Hematopoietic multipotent progenitor cell treated with erythropoietin and hydrocortisone succinate and interleukin-3 and kit ligand, for 17 days (in vitro differentiated cells): ENCODE results near the gene PLAC8.
"Not testable (repeated sequence)": the region's sequence is repeated elsewhere in the genome, so short reads cannot be mapped to it uniquely, and the experiment has no call there.

Source experiments
- DNase-seq: peaks from one replicate; pipeline ENCODE4 v3.0.0-alpha.2; 2015; ENCODE audit warnings: low spot score

The PLAC8 gene

DNA sequence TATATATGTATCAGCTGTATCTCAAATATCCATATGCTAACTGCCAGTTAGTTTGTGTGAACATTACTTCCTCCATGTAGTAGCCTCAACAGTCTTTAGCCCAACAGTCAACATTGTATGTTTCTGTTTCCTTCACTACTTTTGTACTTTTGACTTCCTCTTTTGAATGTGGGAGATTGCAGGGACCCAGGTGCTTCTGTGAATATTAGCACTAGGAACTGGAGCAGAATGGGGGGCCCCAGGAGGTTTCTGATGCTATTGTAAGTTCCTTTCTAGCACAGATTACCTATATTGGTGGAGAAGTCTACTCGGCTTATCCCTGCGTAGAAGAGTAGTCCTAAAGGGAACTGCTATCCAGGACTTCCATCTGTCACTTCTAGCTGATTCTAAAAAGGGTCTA, 2.3 kb downstream of the PLAC8 start:
- DNase-seq: no peak

DNA sequence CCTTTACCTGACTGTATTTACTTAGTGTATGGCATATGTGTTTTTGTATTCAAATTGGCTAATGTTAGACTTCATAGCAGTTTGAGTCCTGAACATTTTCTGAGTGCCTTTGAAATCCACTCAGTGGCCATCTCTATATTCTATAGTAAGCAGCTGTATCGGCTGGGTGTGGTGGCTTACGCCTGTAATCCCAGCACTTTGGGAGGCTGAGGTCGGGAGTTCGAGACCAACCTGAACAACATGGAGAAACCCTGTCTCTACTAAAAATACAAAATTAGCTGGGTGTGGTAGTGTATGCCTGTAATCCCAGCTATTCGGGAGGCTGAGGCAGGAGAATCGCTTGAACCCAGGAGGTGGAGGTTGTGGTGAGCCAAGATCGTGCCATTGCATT, 2.8 kb downstream of the PLAC8 start:
- DNase-seq: not testable (repeated sequence)

DNA sequence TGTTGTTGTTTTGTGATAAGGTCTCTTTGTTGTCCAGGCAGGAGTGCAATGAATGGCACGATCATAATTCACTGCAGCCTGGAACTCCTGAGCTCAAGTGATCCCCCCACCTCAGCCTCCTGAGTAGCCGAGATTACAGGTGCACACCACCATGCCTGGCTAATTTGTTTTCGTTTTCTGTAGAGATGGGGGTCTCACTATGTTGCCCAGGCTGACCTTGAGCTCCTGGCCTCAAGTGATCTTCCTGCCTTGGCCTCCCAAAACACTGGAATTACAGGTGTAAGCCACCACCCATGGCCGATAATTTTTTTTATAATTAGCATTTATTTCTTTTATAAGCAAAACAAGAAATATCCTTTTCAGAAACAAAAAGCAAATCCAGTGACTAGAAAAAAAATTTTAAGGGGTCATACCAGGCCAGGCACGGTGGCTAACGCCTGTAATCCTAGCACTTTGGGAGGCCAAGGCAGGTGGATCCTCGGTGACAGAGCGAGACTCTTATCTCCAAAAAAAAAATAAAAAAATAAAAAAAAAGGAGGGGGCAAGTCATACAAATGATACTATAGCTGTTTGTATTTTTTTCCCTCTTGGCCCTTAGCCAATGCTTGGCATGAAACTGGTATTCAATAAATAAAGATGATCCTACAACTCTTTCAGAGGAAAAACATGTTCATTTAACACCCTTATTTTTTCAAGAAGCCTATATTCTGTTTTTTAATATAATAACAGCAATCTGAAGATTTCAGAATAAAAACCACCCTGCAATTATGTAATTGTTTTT, 3.4 kb downstream of the PLAC8 start:
- peak; percentile 19 for DNase-seq

DNA sequence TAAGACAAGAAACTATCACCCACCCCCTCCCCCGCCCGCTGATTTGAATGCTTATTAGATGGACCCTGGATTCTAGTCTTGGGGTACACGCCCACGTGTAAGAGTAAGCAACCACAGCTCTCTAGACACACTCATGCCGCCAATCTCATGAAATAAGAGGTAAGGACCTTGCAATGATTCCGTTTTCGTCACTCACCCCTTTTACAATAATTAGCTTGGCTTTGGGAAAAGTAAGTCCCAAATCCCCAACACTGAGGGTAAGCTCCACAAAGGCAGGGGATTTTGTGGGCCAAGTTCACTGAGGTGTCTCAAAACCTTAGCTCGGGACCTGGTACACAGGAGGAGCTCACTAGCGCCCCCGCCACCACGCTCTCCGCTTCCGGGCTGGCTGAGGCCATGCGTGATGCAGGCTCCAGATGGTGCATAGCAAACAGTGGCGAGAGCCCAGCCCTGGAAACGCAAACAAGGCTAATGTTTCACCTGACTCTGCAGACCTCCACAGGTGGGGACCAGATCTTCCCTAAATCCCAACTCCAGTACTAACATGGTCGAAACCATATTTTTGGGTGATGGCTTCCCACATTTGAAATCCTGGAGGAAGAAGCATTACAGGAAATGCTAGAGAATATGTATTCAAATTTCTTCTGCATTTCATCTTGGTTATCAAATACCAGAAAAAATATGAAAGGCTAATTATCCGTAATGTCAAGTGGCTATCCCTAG, 4.1 kb downstream of the PLAC8 start:
- peak; percentile 73 for DNase-seq

DNA sequence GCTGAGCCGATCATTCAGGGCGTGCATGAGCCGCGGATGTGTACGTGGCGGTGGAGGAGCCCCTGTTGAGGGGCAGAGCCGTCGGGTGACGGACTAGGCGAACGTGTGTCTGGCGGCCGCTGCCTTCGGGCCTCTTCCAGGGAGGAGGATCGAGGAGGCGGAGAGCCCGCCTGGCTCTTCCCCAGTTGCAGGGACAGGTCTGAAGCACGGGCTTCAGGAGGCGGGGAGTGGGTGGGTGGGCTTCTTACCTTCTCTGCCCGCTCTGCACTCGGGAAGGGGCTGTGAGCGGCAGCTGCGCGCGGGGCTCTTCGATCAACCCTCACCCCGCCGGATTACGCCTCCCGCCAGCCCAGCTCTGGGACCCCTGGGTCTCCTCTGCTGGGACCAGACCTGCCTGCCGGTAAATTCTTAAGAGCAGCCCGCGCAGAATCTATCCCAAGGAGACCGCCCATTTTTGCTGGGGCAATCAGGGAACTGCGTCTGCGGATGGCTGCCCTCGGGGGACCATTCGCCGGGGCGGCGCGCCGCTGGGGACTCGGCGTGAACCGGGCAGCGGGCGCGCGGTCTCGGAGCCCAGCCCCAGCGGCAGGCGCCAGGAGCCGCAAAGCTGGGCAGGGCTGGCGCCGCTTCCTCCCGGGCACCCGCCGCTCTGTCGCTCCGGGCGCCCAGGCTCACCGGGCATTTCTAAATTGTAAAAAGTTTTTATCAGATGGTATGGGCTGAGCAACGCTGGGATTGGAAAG, 4.9 kb downstream of the PLAC8 start:
- DNase-seq: no peak

DNA sequence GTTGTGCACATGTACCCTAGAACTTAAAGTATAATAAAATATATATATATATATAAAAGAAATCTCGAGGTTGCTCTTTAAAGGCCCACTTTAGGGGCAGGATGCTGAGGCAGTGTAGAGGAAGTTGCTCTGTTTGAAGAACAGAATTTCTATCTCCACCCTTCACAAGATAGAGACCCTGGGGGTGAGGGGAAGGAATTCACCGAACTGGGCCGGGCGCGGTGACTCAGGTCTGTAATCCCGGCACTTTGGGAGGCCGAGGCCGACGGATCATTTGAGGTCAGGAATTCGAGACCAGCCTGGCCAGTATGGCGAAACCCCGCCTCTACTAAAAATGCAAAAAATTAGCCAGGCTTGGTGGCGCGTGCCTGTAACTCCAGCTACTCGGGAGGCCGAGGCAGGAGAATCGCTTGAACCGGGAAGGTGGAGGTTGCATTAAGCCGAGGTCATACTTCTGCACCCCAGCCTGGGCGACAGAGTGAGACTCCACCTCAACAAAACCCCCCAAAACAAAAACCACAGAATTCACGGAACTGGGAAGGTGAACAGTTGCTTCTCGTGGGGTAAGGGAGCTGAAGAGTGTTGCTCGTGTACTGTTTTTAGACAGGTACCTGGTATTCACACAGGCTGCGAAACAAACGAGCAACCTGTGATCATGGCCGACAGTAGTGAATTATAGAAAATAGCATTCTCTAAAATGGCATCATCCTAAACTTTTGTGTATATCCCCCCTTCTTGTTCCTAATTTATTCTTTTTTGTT, 6.2 kb downstream of the PLAC8 start:
- no peak for DNase-seq

DNA sequence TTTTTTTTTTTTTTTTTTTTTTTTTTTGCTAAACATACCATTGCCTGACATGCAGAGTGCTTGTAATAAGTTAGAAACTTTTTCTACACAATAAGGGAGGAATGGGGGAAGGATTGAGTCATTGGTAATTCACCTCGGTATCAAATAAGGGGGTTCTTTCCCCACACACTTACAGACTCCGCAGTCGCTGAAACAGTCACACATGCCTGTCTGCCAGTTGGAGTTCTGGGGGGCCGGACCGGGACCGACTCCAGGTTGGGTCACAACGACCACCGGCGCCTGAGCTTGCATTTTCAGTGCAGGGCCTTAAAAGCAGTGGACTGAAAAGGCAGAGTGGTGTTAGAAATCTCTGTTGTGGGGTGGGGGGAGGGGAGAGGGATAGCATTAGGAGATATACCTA, 6.9 kb downstream of the PLAC8 start:
- DNase-seq: no peak

DNA sequence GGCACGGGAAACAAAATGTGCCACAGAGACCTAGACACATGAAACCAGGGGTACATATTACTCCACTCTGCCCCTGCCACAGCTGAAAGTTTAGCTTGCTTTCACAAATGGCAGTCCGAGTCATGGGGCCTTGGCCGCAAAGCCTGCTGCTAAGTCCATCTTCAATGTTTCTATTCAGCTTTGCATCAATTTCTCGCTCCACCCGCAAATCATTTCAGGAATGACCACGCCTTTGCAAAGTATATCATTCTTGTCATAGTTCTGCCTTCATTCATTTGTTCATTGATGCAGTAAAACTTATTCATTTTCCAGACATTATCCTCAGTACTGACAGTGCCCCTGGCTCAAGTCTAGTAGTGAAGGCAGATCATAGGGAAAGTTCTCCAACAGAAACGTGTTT, 9.5 kb downstream of the PLAC8 start:
- no peak for DNase-seq

DNA sequence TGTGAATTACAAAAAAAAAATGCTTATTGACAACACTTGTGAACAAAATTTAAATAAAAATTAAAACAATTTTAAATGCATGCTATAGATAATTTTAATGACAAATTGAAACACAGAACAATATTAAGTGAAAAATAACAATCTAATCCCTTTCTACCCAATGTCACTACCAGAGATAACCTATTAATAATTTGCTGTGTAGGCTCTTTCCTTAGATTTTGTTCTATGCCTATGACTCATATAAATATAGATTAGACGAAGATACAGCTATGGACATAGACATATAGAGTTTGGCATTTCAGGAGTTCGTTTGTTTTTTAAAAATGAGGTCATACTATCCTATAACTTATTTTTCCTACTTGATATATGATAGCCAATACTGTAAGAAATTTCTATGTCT, 18.1 kb downstream of the PLAC8 start:
- no peak for DNase-seq

DNA sequence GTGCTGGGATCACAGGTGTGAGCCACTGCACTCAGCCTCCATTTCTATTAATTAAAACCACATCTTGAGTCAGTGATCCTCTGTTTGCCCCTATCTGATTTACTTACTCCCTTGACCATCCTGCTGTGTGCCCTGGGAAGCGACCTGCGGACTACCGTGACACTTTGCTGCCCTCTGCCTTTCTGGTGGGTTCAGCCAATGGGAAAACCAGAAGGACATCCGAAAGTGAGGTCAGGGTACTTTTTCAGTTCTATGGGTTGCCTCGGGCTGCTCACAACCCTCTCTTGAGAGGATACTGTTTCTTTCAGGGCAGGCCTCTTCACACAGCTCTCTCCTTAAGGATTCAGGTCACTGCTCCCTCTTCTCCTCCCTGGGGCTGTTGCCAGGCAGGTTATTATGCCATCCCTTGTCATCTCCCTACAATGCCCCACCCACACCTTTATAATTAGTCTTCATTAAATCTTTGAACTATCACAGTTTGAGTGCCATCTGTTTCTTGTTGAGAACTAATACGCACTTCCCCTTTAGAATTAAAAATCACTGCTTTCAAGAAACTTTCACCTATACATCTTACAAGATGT, 21.4 kb downstream of the PLAC8 start:
- DNase-seq: no peak

DNA sequence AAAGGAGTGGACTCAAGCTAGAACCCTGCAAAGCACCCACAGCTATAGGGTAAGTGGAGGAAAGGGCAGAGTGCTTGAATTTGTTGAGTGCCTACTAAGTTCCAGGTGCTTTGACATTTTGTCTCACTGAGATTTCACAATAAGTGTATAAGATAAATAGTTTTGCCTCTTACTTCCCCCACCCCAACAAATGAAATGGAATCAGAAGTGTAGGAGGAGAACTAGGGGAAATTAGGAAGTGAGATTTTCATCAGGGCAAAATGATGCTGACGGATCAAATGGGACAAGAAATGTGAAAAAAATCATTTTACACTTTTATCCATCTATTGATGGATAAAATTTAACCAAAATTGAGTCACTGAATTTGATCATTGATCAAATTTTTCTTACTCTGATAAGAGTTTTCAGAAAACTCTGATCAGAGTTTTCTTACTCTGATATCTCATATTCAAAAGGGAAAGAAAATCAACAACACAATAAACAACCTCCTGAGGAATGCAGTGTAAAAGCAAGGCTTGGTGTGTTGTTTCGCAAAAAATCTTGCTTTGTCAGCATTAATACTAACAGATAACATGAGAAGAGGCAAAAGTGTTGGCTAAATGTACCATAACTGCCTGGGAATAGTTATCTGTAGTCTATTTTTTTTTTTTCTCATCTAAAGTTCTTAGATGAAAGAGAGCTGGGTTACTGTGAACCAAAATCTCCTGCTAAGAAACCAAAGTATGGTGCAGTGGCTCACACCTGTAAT, 24.9 kb downstream of the PLAC8 start:
- DNase-seq: no peak

DNA sequence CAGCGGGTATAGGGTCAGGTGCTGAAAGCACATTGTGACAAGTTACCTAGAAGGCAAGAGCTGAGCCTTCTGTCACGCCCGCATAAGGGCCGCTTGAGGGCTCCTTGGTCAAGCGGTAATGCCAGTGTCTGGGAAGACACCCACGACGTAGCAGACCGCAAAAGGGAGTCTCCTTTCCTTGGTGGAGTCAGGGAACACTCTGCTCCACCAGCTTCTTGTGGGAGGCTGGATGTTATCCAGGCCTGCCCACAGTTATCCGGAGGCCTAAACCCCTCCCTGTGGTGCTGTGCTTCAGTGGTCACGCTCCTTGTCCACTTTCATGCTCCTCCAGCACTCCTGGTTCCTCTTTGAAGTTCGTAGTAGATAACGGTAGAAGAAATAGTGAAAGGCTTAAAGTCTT, 29.6 kb downstream of the PLAC8 start:
- not testable (repeated sequence) for DNase-seq

DNA sequence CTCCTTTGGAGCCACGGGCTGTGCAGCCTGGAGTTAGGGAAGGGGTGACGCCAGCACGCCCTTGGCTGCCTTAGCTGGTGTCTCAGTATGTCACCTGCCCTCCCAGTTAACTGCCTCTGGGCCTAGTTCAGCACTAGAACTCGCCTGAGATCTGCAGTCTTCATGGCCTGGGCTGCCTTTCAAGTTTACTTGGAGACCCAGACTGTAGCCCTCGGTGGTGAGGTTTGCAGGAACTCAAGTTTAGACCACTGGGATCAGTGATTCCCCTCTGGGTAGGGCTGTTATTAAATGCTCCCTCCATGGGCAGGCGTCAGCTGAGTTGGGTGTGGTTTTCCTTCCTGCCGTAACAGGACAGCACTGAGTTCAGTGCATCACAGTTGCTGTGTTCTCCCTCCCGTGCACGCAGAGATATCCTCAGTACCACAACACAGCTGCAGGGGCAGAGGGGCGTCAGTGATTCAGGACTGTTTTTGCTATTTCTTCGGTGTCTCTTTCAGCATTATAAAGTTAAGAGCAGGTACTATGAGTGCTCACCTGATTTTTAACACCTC, 30.5 kb downstream of the PLAC8 start:
- no peak for DNase-seq

DNA sequence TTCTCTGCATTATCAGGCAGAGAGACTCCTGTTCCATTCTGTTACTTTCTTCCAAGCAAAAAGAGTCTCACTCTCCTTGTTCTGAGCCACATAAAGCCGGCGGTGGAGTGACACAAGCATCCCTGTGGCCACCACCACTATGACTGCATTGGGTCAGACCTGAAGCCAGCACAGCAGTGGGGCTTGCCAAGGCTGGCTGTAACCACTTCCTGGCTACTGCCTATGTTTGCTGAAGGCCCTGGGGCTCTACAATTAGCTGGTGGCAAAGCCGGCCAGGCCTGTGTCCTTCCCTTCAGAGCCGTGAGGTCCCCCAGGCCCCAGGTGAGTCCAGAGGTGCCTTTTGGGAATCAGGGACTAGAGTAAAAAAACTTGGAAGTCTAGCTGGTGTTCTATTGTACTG, 31.8 kb downstream of the PLAC8 start:
- DNase-seq: no peak

DNA sequence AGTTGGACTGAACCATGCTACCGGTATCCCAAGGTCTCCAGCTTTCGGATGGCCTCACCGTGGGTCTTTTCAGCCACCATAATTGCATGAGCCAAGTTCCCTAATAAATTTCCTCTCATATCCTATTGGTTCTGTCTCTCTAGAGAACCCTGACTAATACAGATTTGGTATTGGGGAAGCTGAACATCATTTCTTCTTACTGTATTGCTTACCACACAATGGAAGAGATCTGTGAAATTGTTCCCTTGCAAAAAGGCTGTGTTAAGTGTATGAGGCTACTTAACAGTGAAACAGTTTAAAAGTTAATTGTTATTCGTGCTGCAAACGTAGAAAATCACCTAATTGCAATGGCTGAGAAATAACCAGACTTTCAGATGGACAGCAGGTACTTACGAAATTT, 34.0 kb downstream of the PLAC8 start:
- DNase-seq: no peak

DNA sequence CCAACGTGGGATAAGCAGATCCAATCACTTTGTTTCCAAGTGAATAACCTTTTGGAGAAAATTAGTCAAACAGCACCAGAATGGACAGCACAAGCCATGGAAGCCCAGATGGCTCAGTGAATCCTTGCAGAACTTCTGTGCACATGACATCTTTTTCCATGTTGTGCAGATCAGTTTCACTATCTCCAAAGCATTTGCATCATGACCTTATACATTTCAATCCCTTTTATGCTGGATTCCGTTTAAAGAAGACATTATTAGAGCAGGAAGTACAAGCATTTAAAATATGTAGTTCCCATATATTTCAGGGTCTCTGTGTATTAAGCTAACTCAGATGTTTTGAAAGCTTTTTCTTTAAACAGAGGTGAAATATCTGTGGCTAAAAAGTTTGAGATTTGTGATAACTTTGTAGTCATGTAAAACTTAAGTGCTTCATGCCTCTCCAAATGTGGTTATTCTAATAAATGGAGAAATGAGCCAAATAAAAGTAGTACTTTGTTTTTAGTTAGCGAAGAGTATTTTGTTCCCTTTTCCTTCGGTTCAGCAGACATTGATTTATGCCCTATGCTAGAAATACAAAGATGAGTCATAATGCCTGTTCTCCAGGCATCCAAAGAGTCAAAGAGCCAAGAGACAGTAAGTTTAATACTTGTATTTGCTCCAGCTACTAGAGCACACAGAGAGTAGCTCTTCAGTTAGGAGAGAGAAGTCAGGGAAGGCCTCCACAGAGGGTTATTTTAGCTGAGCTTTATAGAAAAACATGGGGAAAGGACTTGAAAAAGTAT, 39.0 kb downstream of the PLAC8 start:
- DNase-seq: no peak

DNA sequence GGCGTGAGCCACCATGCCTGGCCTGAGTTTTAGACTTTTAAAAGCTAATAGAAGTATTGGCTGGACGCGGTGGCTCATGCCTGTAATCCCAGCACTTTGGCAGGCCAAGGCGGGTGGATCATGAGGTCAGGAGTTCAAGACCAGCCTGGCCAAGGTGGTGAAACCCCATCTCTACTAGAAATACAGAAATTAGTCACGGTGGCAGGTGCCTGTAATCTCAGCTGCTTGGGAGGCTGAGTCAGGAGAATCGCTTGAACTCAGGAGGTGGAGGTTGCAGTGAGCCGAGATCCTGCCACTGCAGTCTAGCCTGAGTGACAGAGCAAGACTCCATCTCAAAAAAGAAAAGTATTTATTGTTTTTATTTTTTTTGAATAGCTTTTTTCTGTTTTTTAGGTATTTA, 39.7 kb downstream of the PLAC8 start:
- DNase-seq: not testable (repeated sequence)

DNA sequence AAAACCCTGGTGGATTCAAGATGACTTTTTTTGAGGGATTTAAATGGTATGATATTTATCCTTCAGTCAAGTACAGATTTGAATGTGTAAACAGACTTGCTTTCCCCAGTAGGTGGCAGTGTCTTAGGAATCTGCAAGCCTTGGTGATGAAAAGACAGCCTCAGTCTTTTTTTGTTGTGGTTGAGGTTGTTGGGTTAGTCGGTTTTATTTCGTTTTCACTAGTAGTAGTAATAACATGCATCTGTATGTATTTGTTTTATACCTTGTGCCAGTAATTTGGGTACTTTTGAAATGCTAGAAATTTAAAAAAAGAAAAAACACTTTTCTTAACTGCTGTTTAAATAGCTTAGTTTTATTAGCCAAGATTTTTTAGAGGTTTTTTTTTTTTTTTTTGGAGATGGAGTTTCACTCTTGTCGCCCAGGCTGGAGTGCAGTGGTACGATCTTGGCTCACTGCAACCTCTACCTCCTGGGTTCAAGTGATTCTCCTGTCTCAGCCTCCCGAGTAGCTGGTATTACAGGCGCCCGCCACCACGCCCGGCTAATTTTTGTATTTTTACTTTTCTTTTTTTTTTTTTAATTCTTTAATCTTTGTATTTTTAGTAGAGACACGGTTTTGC, 40.3 kb downstream of the PLAC8 start:
- DNase-seq: peak; percentile 76

GRCh38 chr4:83071116-83071515, 43.4 kb downstream of the PLAC8 start:
- DNase-seq: no peak
